Gastrocnemius medialis (tissue), 4 donors: ENCODE results near the gene AURKAIP1.
"Not testable (repeated sequence)": the region's sequence is repeated elsewhere in the genome, so short reads cannot be mapped to it uniquely, and the experiment has no call there.

Experiments
- POLR2A ChIP-seq, 2 donors: fragments of 450-650 bp; IDR thresholded peaks; one replicate each; pipeline ENCODE4 v1.6.1; 2017; ENCODE audit warnings: antibody characterized with exemption in 2 of 2, mild to moderate bottlenecking in 2 of 2, moderate library complexity in 2 of 2
- TF ChIP-seq, protein P1 (sequence below), 5 experiments: fragments of 450-650 bp in 3 of 5; fragments of 200-600 bp in 2 of 5; sonication (generic) in 2 of 5; IDR thresholded peaks in 4 of 5; conservative IDR thresholded peaks in 1 of 5; 1 replicate in 4 of 5; 2 replicates in 1 of 5; pipeline ENCODE4 v1.5.1; 2016 to 2019; ENCODE audit warnings: antibody characterized with exemption in 5 of 5, mild to moderate bottlenecking in 3 of 5, moderate library complexity in 3 of 5

DNA sequence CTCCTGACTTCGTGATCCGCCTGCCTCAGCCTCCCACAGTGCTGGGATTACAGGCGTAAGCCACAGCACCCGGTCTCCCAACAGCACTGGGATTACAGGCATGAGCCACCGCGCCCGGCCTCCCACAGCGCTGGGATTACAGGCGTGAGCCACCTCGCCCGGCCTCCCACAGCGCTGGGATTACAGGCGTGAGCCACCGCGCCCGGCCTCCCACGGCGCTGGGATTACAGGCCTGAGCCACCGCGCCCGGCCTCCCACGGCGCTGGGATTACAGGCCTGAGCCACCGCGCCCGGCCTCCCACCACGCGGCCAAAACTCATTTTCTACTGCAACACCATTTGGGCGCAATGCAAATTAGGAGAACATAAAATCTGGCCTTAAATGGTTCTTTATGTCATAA lies 10.3 kb upstream of the AURKAIP1 start:
- TF ChIP-seq, protein P1, sequence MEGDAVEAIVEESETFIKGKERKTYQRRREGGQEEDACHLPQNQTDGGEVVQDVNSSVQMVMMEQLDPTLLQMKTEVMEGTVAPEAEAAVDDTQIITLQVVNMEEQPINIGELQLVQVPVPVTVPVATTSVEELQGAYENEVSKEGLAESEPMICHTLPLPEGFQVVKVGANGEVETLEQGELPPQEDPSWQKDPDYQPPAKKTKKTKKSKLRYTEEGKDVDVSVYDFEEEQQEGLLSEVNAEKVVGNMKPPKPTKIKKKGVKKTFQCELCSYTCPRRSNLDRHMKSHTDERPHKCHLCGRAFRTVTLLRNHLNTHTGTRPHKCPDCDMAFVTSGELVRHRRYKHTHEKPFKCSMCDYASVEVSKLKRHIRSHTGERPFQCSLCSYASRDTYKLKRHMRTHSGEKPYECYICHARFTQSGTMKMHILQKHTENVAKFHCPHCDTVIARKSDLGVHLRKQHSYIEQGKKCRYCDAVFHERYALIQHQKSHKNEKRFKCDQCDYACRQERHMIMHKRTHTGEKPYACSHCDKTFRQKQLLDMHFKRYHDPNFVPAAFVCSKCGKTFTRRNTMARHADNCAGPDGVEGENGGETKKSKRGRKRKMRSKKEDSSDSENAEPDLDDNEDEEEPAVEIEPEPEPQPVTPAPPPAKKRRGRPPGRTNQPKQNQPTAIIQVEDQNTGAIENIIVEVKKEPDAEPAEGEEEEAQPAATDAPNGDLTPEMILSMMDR (IDR thresholded peaks at IDR 0.05 in 4 of 5, conservative IDR thresholded peaks at IDR 0.05 in 1 of 5) = not testable (repeated sequence)
- not testable (repeated sequence) for TF ChIP-seq POLR2A (IDR thresholded peaks at IDR 0.05)
